T-cell (primary cell): ENCODE measurements around the gene ZDHHC5. TPM values are rescaled to one million over a fixed set of nuclear protein-coding genes. Genes with fewer than 3 reads are reported as not detected.

ENCODE experiments used
- ATAC-seq, 4 experiments: fragments of 200-7000 bp in 3 of 4; fragments of 150-1000 bp in 1 of 4; cut with Tn5 transposase; replicated peaks in 1 of 4; 1 replicate in 3 of 4; 2 replicates in 1 of 4; pipeline ENCODE4 v1.10.0; 2021; ENCODE audit warnings: moderate library complexity in 3 of 4, mild to moderate bottlenecking in 2 of 4, moderate number of reproducible peaks in 1 of 4
- CTCF ChIA-PET, 2 donors: fragments of 300-600 bp; sonication (Branson Sonifier 250); formaldehyde crosslinking; loops; one replicate each; lab custom pipeline; 2022; ENCODE audit warnings: antibody characterized with exemption in 2 of 2; lab: Charles Lee
- POLR2A ChIA-PET, 2 donors: fragments of 300-600 bp; sonication (Branson Sonifier 250); formaldehyde crosslinking; loops; one replicate each; lab custom pipeline; 2022; ENCODE audit warnings: antibody characterized with exemption in 2 of 2; lab: Charles Lee
- DNase-seq, 35 experiments: peaks; one replicate each; pipeline versions ENCODE4 v3.0.0 to v3.0.0-alpha.2; 2013 to 2023
- H3K27ac ChIP-seq: one replicate; pipeline ENCODE4 v1.5.1; 2013; ENCODE audit warnings: low read length
- H3K27me3 ChIP-seq, 2 experiments: replicated peaks in 1 of 2; 1 replicate in 1 of 2; 2 replicates in 1 of 2; pipeline versions ENCODE4 v1.6.1 to v1.7.0; 2013; ENCODE audit warnings: low read length in 1 of 2, mixed read lengths in 1 of 2; ENCODE audit not compliant: control insufficient read depth in 2 of 2, insufficient read depth in 2 of 2; ENCODE audit errors: extremely low read depth in 1 of 2
- H3K36me3 ChIP-seq, 2 donors: 1 replicate in 1 of 2; 2 replicates in 1 of 2; pipeline versions ENCODE4 v1.6.1 to v1.7.0; 2013; ENCODE audit warnings: low read length in 1 of 2; ENCODE audit not compliant: control insufficient read depth in 2 of 2, insufficient read depth in 1 of 2; ENCODE audit errors: extremely low read depth in 1 of 2
- H3K4me1 ChIP-seq, 2 experiments: 1 replicate in 1 of 2; 2 replicates in 1 of 2; pipeline versions ENCODE4 v1.6.1 to v1.7.0; 2013; ENCODE audit warnings: low read length in 2 of 2, mixed read lengths in 1 of 2; ENCODE audit not compliant: insufficient read depth in 2 of 2, control insufficient read depth in 1 of 2; ENCODE audit errors: extremely low read depth in 1 of 2
- H3K4me3 ChIP-seq, 2 donors: 1 replicate in 1 of 2; 2 replicates in 1 of 2; pipeline versions ENCODE4 v1.5.1 to v1.7.0; 2013; ENCODE audit warnings: mild to moderate bottlenecking in 2 of 2, low read length in 1 of 2, moderate library complexity in 1 of 2; ENCODE audit not compliant: control insufficient read depth in 1 of 2; ENCODE audit errors: extremely low read depth in 1 of 2
- H3K9me3 ChIP-seq: 2 replicates; pipeline ENCODE4 v1.7.0; 2013
- H3K27ac Mint-ChIP-seq, 2 donors: one replicate each; pipeline ENCODE4 v1.8.0; 2020 to 2021; ENCODE audit warnings: mild to moderate bottlenecking in 2 of 2, mixed read lengths in 2 of 2
- H3K27me3 Mint-ChIP-seq, 2 donors: one replicate each; pipeline ENCODE4 v1.8.0; 2021 to 2022; ENCODE audit warnings: mixed read lengths in 2 of 2
- H3K36me3 Mint-ChIP-seq: one replicate; pipeline ENCODE4 v1.8.0; 2021; ENCODE audit warnings: mixed read lengths
- H3K4me1 Mint-ChIP-seq, 3 donors: one replicate each; pipeline ENCODE4 v1.8.0; 2020 to 2022; ENCODE audit warnings: mixed read lengths in 3 of 3, mild to moderate bottlenecking in 1 of 3
- H3K4me3 Mint-ChIP-seq, 3 donors: one replicate each; pipeline ENCODE4 v1.8.0; 2020 to 2022; ENCODE audit warnings: mild to moderate bottlenecking in 3 of 3, mixed read lengths in 3 of 3, moderate library complexity in 3 of 3
- H3K9me3 Mint-ChIP-seq, 3 donors: one replicate each; pipeline ENCODE4 v1.8.0; 2020 to 2022; ENCODE audit warnings: mixed read lengths in 3 of 3
- WGBS: methylation state at CpG from one replicate; pipeline ENCODE4 v1.1.5; 2013; ENCODE audit warnings: missing lambda C conversion rate; ENCODE audit not compliant: insufficient coverage; 5-methylcytosine and 5-hydroxymethylcytosine counted together
- total RNA-seq, 35 experiments: library from RNA in 6 of 35; stranded (reverse) in 6 of 35; fragments of 120-200 nt in 1 of 35; gene quantifications; one replicate each; pipeline versions ENCODE4 v1.2.1 to v1.2.4 and lab custom pipeline; 2013 to 2026

ZDHHC5 gene
- total RNA-seq, 5 donors from 2014 or later (not counting 1 experiment from before 2014, with no cell fraction given): 57.3 to 67.2 (median 60.7) TPM

GRCh38 chr11:57667117-57667735 is 688 bp upstream of the ZDHHC5 start:
- peak in 33 of 35 experiments; percentile 60 to 98 (median 94) for DNase-seq
- Mint-ChIP-seq H3K27me3 (no peaks in the 10 kb centered on the region), H3K36me3 (peaks cover 10% of the 10 kb centered on the region), H3K9me3 (no peaks in the 10 kb centered on the region), H3K4me1 (peaks cover 50 to 55% (median 50%) of the 10 kb centered on the region in 3 donors), H3K27ac (peak overlapping the region; percentile 99 to 100), H3K4me3 (peak overlapping the region; percentile 93 to 98 (median 95))
- Histone ChIP-seq H3K9me3 (no peaks in the 10 kb centered on the region), H3K4me1 (peaks cover 22 to 23% of the 10 kb centered on the region in 2 experiments), H3K4me3 (peak overlapping the region; percentile 90 to 98), H3K36me3 (peaks cover 0 to 18% of the 10 kb centered on the region in 2 donors), H3K27ac (peak overlapping the region; percentile 100), H3K27me3 (no peaks in the 10 kb centered on the region)
- CTCF ChIA-PET: interaction anchor here (0.8 to 2.1 kb wide), 5 partner anchors 23 to 174 kb away, joined by 3 to 5 read pairs (median 4); partner anchors contain the start of gene SELENOH (in 1 of the 2)
- 0% methylated on average over 14 of the region's 29 CpGs for WGBS
- POLR2A ChIA-PET: interaction anchor here (0.7 to 1.0 kb wide), 3 partner anchors 9 to 888 kb away, joined by 4 to 12 read pairs (median 6); partner anchors contain the start of gene CLP1 (in 1 of the 2)
- peak; percentile 70 to 76 (median 72) for ATAC-seq

DNA sequence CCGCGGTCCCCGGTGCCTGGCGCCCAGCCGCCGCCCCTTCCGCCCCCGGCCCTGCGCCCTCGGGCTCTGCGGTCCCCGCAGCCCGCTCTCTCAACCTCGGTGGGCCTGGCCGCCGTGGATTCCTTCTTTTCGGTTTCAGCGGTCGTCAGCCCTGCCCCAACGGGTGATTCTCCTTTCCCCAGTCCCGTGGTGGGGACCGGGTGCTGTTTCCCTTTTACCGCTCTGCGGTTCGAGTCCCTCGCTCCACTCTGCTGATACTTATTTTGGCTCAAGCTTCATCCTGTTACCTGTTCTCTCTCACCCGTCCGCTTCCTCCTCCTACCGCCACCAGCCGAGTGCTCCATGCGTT is 494 bp downstream of the ZDHHC5 start:
- DNase-seq (peak in 23 of 35 experiments; percentile 4 to 58 (median 28)), ATAC-seq (peak in 2 of 4 experiments; percentile 4)
- H3K4me1 ChIP-seq: peaks cover 26 to 27% of the 10 kb centered on the region in 2 experiments
- peak overlapping the region; percentile 93 to 98 (median 95) for H3K4me3 Mint-ChIP-seq
- H3K27ac ChIP-seq: peak overlapping the region; percentile 100
- H3K36me3 Mint-ChIP-seq: peaks cover 14% of the 10 kb centered on the region
- CTCF ChIA-PET: interaction anchor here (0.6 to 2.1 kb wide), 3 partner anchors 44 to 100 kb away, joined by 3 to 5 read pairs (median 4); partner anchors contain the start of genes MED19 (in 1 of the 2) and SELENOH (in 1 of the 2)
- no peaks in the 10 kb centered on the region for H3K27me3 ChIP-seq
- peak overlapping the region; percentile 80 to 98 for H3K4me3 ChIP-seq
- H3K9me3 ChIP-seq: no peaks in the 10 kb centered on the region
- WGBS: under 1% methylated on average over 26 of the region's 31 CpGs
- peaks cover 2 to 23% of the 10 kb centered on the region in 2 donors for H3K36me3 ChIP-seq
- H3K27me3 Mint-ChIP-seq: no peaks in the 10 kb centered on the region
- H3K4me1 Mint-ChIP-seq: peaks cover 55 to 64% (median 57%) of the 10 kb centered on the region in 3 donors
- POLR2A ChIA-PET: no interaction called here
- no peaks in the 10 kb centered on the region for H3K9me3 Mint-ChIP-seq
- H3K27ac Mint-ChIP-seq: peak overlapping the region; percentile 99 to 100

DNA sequence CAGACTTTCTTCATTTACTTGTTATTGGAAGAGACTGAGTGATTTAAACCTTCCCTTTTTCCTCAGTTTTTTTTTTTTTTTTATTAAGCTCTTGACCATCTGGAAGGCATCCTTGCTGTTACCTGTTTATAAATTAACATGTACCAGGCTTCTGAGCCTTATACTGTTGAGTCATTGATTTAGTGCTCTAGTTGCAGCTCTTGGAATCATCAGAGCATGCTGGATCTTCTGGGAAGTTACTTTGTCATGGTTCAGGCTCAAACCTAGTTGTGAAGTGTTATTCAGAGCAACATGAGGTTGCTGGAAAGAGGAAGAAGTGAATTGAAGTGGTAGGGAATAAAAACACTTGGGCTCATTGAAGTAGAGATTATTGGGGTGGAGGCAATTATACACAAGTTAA is 6.3 kb downstream of the ZDHHC5 start:
- peak overlapping the region in 1 of 3 donors; percentile 6 for H3K4me3 Mint-ChIP-seq
- H3K9me3 Mint-ChIP-seq: no peaks in the 10 kb centered on the region
- Histone ChIP-seq H3K4me1 (peaks cover 19 to 30% of the 10 kb centered on the region in 2 experiments), H3K27me3 (no peaks in the 10 kb centered on the region), H3K36me3 (peaks cover 8 to 61% of the 10 kb centered on the region in 2 donors), H3K27ac (no peak overlapping the region), H3K9me3 (no peaks in the 10 kb centered on the region), H3K4me3 (no peak overlapping the region)
- CTCF ChIA-PET: interaction anchor here in 1 of 2 donors (0.7 kb wide), 1 partner anchor 36 kb away, joined by 6 read pairs; no protein-coding TSS in a partner anchor
- peak overlapping the region; percentile 64 to 69 for H3K27ac Mint-ChIP-seq
- H3K27me3 Mint-ChIP-seq: no peaks in the 10 kb centered on the region
- peaks cover 82 to 86% (median 83%) of the 10 kb centered on the region in 3 donors for H3K4me1 Mint-ChIP-seq
- H3K36me3 Mint-ChIP-seq: peaks cover 37% of the 10 kb centered on the region
- ATAC-seq (no peak), DNase-seq (no peak)
- POLR2A ChIA-PET: interaction anchor here in 1 of 2 donors (0.6 kb wide), 1 partner anchor 24 kb away, joined by 6 read pairs; no protein-coding TSS in a partner anchor

DNA sequence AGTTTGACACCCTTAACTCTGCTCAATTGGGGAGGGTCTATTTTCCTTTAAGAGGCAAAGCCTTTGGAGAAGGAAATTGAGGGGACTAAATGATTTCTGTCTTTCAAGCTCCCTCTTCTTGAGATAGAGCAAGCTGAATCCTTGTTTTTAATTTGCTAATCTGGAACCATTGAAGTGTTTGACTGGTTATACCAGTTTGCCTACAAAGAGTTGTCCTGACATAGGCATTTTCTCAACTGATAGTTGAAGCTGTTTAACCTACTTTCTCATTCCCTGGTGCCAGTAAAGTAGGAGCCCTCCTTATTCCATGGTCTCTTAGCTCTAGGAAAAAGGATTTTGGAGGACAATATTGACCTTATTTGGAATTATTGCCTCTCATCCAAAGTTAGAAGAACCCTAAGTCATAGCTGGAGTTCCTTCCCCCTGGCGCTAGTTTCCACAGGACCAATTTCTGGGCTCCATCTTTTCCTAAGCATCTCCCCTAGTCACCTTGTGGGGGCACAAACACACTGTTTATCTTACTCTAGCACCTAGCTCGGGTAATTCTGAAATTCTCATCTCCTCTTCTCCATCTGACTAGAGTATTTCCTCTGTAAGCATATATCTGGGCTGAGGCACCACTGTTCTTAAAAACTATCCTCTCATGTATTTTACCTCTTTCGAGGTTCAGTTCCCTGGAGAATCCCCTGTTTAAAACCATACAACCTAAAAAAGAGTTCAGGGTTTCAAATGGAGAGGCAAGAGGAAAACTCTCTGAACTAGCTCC is 7.4 kb downstream of the ZDHHC5 start:
- Mint-ChIP-seq H3K27me3 (no peaks in the 10 kb centered on the region), H3K9me3 (no peaks in the 10 kb centered on the region), H3K4me1 (peaks cover 82 to 83% (median 82%) of the 10 kb centered on the region in 3 donors), H3K4me3 (peak overlapping the region in 1 of 3 donors; percentile 10), H3K36me3 (peaks cover 37% of the 10 kb centered on the region), H3K27ac (peak overlapping the region; percentile 65 to 76)
- ATAC-seq (no peak), DNase-seq (no peak)
- WGBS: 70% methylated on average over 2 of the region's 3 CpGs
- POLR2A ChIA-PET: interaction anchor here in 1 of 2 donors (0.6 kb wide), 1 partner anchor 1081 kb away, joined by 3 read pairs; no protein-coding TSS in a partner anchor
- CTCF ChIA-PET: interaction anchor here in 1 of 2 donors (0.6 kb wide), 1 partner anchor 124 kb away, joined by 6 read pairs; no protein-coding TSS in a partner anchor
- Histone ChIP-seq H3K9me3 (no peaks in the 10 kb centered on the region), H3K4me1 (peaks cover 19 to 20% of the 10 kb centered on the region in 2 experiments), H3K4me3 (no peak overlapping the region), H3K27me3 (no peaks in the 10 kb centered on the region), H3K36me3 (peaks cover 8 to 67% of the 10 kb centered on the region in 2 donors), H3K27ac (no peak overlapping the region)

- no peak overlapping the region for H3K4me3 ChIP-seq
- Mint-ChIP-seq H3K27ac (no peak overlapping the region), H3K36me3 (peaks cover 47% of the 10 kb centered on the region), H3K9me3 (no peaks in the 10 kb centered on the region), H3K27me3 (no peaks in the 10 kb centered on the region), H3K4me3 (no peak overlapping the region), H3K4me1 (peaks cover 67 to 73% (median 68%) of the 10 kb centered on the region in 3 donors)
- H3K27ac ChIP-seq: no peak overlapping the region
- H3K9me3 ChIP-seq: no peaks in the 10 kb centered on the region
- WGBS: 100% methylated on average over 3 of the region's 4 CpGs
- ATAC-seq (no peak), DNase-seq (no peak)
- H3K27me3 ChIP-seq: no peaks in the 10 kb centered on the region
- ChIA-PET POLR2A (no interaction called here), CTCF (no interaction called here)
- peaks cover 12 to 66% of the 10 kb centered on the region in 2 donors for H3K36me3 ChIP-seq
- H3K4me1 ChIP-seq: peaks cover 7 to 18% of the 10 kb centered on the region in 2 experiments
These were observed 11.5 kb downstream of the ZDHHC5 start for GRCh38 chr11:57679396-57679795.

- ATAC-seq: no peak
- no peak overlapping the region for H3K27ac ChIP-seq
- Mint-ChIP-seq H3K4me3 (no peak overlapping the region), H3K4me1 (peaks cover 56 to 62% (median 57%) of the 10 kb centered on the region in 3 donors), H3K27me3 (no peaks in the 10 kb centered on the region), H3K36me3 (peaks cover 48% of the 10 kb centered on the region), H3K27ac (peak overlapping the region; percentile 55 to 61), H3K9me3 (no peaks in the 10 kb centered on the region)
- peaks cover 18 to 67% of the 10 kb centered on the region in 2 donors for H3K36me3 ChIP-seq
- no peaks in the 10 kb centered on the region for H3K9me3 ChIP-seq
- WGBS: no CpG with 5 or more reads among the region's 2 CpGs
- ChIA-PET POLR2A (interaction anchor here in 1 of 2 donors (0.6 kb wide), 1 partner anchor 142 kb away, joined by 3 read pairs; no protein-coding TSS in a partner anchor), CTCF (no interaction called here)
- peaks cover 0 to 18% of the 10 kb centered on the region in 2 experiments for H3K4me1 ChIP-seq
- no peak for DNase-seq
- no peak overlapping the region for H3K4me3 ChIP-seq
- no peaks in the 10 kb centered on the region for H3K27me3 ChIP-seq
These were observed 12.6 kb downstream of the ZDHHC5 start for GRCh38 chr11:57680552-57680874.
